Panc1 (cell line): Measurements from ENCODE around the gene SP100. TPM values are rescaled to one million over a fixed set of nuclear protein-coding genes. Genes with fewer than 3 reads are reported as not detected.
"Not testable (repeated sequence)": the region's sequence is repeated elsewhere in the genome, so short reads cannot be mapped to it uniquely, and the experiment has no call there.

Source experiments
- ATAC-seq: fragments of 200-7000 bp; cut with Tn5 transposase; 2 replicates; pipeline ENCODE4 v1.9.1; 2020; ENCODE audit warnings: mild to moderate bottlenecking, moderate library complexity
- BruUV-seq: library from RNA; stranded (reverse); fragments of 400-500 nt; replicated peaks from 2 replicates; lab custom pipeline; 2021; lab: Mats Ljungman, UMichigan
- CTCF ChIA-PET: fragments of 300-600 bp; sonication (Branson Sonifier 250); formaldehyde crosslinking; loops from one replicate; lab custom pipeline; 2022; ENCODE audit warnings: antibody characterized with exemption; lab: Charles Lee
- POLR2A ChIA-PET: fragments of 300-600 bp; sonication (Branson Sonifier 250); formaldehyde crosslinking; loops from one replicate; lab custom pipeline; 2022; ENCODE audit warnings: antibody characterized with exemption; lab: Charles Lee
- DNase-seq: peaks from one replicate; pipeline ENCODE4 v3.0.0-alpha.2; 2010; ENCODE audit warnings: low read depth, low spot score
- H3K27ac ChIP-seq: 2 replicates; pipeline ENCODE4 v1.5.1; 2011; ENCODE audit warnings: mild to moderate bottlenecking, low read length, inconsistent platforms
- H3K27me3 ChIP-seq: fragments of 200-500 bp; sonication (Bioruptor generic); 2 replicates; pipeline ENCODE4 v1.6.0; 2014; ENCODE audit warnings: low read length, inconsistent platforms; ENCODE audit not compliant: control insufficient read depth, insufficient read depth
- H3K36me3 ChIP-seq: fragments of 200-500 bp; sonication (Bioruptor generic); 2 replicates; pipeline ENCODE4 v1.5.1; 2014; ENCODE audit warnings: inconsistent platforms, mild to moderate bottlenecking, low read length, moderate library complexity; ENCODE audit not compliant: control insufficient read depth, insufficient read depth
- H3K4me1 ChIP-seq: 2 replicates; pipeline ENCODE4 v1.5.1; 2011; ENCODE audit warnings: inconsistent platforms, mild to moderate bottlenecking, low read length, moderate library complexity; ENCODE audit not compliant: control insufficient read depth, insufficient read depth
- H3K4me3 ChIP-seq, 2 experiments: 2 replicates each; pipeline ENCODE4 v1.5.1; 2011 to 2012; ENCODE audit warnings: low read depth in 2 of 2, low read length in 2 of 2, mild to moderate bottlenecking in 2 of 2, inconsistent platforms in 1 of 2, moderate library complexity in 1 of 2
- H3K9me3 ChIP-seq: fragments of 200-500 bp; sonication (Bioruptor generic); 2 replicates; pipeline ENCODE4 v1.5.1; 2014; ENCODE audit warnings: low read depth, mild to moderate bottlenecking, inconsistent platforms, low read length, moderate library complexity; ENCODE audit not compliant: control insufficient read depth, insufficient read depth
- POLR2AphosphoS5 ChIP-seq: IDR thresholded peaks from 2 replicates; pipeline ENCODE4 v1.6.1; 2012; ENCODE audit warnings: mild to moderate bottlenecking, low read depth, low read length, moderate library complexity
- SIN3A ChIP-seq: IDR thresholded peaks from 2 replicates; pipeline ENCODE4 v1.6.1; 2012; ENCODE audit warnings: low read depth, mild to moderate bottlenecking, low read length, moderate library complexity, borderline replicate concordance; ENCODE audit not compliant: insufficient read depth
- TCF7L2 ChIP-seq: IDR thresholded peaks from 2 replicates; pipeline ENCODE4 v1.6.1; 2011; ENCODE audit warnings: mild to moderate bottlenecking, low read depth, low read length, inconsistent platforms
- in situ Hi-C: cut with HindIII; loops from 2 replicates; pipeline ENCODE4 v1.10.0; 2016; ENCODE audit warnings: low sequenced_read_pairs, low pct_unique_long_range_greater_than_20kb
- intact Hi-C: fragments of 100-400 bp; cut with micrococcal nuclease; formaldehyde crosslinking; loops from one replicate; pipeline ENCODE4 v1.10.0; 2022; ENCODE audit not compliant: unreplicated experiment
- total RNA-seq: library from RNA; stranded (reverse); gene quantifications from one replicate; pipeline ENCODE4 v1.2.1, GENCODE V29; 2021; ENCODE audit not compliant: unreplicated experiment
- TF ChIP-seq, protein P1 (sequence below), 2 experiments: IDR thresholded peaks; 2 replicates each; pipeline ENCODE4 v1.6.1; 2011 to 2012; ENCODE audit warnings: low read depth in 2 of 2, control low read depth in 1 of 2, low read length in 1 of 2, mild to moderate bottlenecking in 1 of 2, moderate library complexity in 1 of 2; ENCODE audit not compliant: insufficient read depth in 1 of 2
- TF ChIP-seq, protein P2 (sequence below): fragments of 450-650 bp; IDR thresholded peaks from 2 replicates; pipeline ENCODE4 v1.5.1; 2017; ENCODE audit warnings: mild to moderate bottlenecking

Gene SP100
- total RNA-seq, 1 experiment from 2014 or later: 27.2 TPM

DNA sequence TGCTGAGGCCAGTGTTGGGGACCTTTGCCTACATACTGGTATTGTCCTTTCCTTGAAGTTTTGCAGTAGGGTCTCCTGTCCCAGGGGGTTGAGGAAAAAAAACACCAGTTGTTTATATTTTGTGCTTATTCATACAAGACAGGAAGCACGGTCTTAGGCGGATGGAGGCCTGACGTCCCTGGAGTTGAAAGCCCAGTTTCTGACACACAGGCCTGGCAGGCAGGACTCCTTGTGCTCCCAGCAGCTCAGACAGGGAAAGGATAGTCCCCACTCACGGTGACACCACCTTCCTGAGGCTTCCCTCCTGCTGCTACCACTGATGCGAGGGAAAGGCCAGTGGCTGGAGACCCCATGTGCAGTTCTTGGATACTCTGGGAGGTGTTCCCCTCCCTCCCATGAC is 15.5 kb upstream of the SP100 start:
- Histone ChIP-seq H3K4me1 (no peaks in the 10 kb centered on the region), H3K36me3 (no peaks in the 10 kb centered on the region), H3K9me3 (no peaks in the 10 kb centered on the region), H3K27me3 (no peaks in the 10 kb centered on the region), H3K4me3 (no peak overlapping the region), H3K27ac (no peak overlapping the region)
- in situ Hi-C loops: no loop called here
- ChIA-PET POLR2A (no interaction called here), CTCF (no interaction called here)
- DNase-seq (no peak), ATAC-seq (no peak)
- TF ChIP-seq, protein P1, sequence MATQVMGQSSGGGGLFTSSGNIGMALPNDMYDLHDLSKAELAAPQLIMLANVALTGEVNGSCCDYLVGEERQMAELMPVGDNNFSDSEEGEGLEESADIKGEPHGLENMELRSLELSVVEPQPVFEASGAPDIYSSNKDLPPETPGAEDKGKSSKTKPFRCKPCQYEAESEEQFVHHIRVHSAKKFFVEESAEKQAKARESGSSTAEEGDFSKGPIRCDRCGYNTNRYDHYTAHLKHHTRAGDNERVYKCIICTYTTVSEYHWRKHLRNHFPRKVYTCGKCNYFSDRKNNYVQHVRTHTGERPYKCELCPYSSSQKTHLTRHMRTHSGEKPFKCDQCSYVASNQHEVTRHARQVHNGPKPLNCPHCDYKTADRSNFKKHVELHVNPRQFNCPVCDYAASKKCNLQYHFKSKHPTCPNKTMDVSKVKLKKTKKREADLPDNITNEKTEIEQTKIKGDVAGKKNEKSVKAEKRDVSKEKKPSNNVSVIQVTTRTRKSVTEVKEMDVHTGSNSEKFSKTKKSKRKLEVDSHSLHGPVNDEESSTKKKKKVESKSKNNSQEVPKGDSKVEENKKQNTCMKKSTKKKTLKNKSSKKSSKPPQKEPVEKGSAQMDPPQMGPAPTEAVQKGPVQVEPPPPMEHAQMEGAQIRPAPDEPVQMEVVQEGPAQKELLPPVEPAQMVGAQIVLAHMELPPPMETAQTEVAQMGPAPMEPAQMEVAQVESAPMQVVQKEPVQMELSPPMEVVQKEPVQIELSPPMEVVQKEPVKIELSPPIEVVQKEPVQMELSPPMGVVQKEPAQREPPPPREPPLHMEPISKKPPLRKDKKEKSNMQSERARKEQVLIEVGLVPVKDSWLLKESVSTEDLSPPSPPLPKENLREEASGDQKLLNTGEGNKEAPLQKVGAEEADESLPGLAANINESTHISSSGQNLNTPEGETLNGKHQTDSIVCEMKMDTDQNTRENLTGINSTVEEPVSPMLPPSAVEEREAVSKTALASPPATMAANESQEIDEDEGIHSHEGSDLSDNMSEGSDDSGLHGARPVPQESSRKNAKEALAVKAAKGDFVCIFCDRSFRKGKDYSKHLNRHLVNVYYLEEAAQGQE (IDR thresholded peaks at IDR 0.05; ENCODE audit: insufficient read depth in 1 of 2, low read depth in 2 of 2, low read length in 1 of 2): no peak
- TF ChIP-seq TCF7L2 (no peak), SIN3A (no peak), POLR2AphosphoS5 (no peak)
- TF ChIP-seq, protein P2, sequence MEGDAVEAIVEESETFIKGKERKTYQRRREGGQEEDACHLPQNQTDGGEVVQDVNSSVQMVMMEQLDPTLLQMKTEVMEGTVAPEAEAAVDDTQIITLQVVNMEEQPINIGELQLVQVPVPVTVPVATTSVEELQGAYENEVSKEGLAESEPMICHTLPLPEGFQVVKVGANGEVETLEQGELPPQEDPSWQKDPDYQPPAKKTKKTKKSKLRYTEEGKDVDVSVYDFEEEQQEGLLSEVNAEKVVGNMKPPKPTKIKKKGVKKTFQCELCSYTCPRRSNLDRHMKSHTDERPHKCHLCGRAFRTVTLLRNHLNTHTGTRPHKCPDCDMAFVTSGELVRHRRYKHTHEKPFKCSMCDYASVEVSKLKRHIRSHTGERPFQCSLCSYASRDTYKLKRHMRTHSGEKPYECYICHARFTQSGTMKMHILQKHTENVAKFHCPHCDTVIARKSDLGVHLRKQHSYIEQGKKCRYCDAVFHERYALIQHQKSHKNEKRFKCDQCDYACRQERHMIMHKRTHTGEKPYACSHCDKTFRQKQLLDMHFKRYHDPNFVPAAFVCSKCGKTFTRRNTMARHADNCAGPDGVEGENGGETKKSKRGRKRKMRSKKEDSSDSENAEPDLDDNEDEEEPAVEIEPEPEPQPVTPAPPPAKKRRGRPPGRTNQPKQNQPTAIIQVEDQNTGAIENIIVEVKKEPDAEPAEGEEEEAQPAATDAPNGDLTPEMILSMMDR: no peak
- BruUV-seq: no TSS peak
- intact Hi-C loops: no loop called here

GRCh38 chr2:230401026-230401425 is 15.0 kb upstream of the SP100 start:
- DNase-seq, CTCF ChIA-PET, H3K27ac ChIP-seq, BruUV-seq, POLR2A ChIA-PET, H3K27me3 ChIP-seq, ATAC-seq, H3K9me3 ChIP-seq, H3K4me3 ChIP-seq, in situ Hi-C loops, intact Hi-C loops, H3K4me1 ChIP-seq, H3K36me3 ChIP-seq: not testable (repeated sequence)

- intact Hi-C loops: no loop called here
- in situ Hi-C loops: no loop called here
- Histone ChIP-seq H3K27me3 (no peaks in the 10 kb centered on the region), H3K4me1 (no peaks in the 10 kb centered on the region), H3K27ac (no peak overlapping the region), H3K4me3 (no peak overlapping the region), H3K9me3 (no peaks in the 10 kb centered on the region), H3K36me3 (no peaks in the 10 kb centered on the region)
- no peak for TF ChIP-seq TCF7L2
- no peak for TF ChIP-seq POLR2AphosphoS5
- TF ChIP-seq, protein P1 (IDR thresholded peaks at IDR 0.05; ENCODE audit: insufficient read depth in 1 of 2, low read depth in 2 of 2, low read length in 1 of 2): no peak
- no peak for TF ChIP-seq SIN3A
- TF ChIP-seq, protein P2: no peak
- POLR2A ChIA-PET: no interaction called here
- CTCF ChIA-PET: no interaction called here
- DNase-seq (no peak), ATAC-seq (no peak)
- BruUV-seq: no TSS peak
Measured at GRCh38 chr2:230403746-230404145, 12.3 kb upstream of the SP100 start.
